ENCODE results near the gene CORO1C. TPM values are rescaled to one million over a fixed set of nuclear protein-coding genes. Genes with fewer than 3 reads are reported as not detected.

Gene CORO1C
- polyA plus RNA-seq, 1 donor from 2014 or later = 123 TPM

DNA sequence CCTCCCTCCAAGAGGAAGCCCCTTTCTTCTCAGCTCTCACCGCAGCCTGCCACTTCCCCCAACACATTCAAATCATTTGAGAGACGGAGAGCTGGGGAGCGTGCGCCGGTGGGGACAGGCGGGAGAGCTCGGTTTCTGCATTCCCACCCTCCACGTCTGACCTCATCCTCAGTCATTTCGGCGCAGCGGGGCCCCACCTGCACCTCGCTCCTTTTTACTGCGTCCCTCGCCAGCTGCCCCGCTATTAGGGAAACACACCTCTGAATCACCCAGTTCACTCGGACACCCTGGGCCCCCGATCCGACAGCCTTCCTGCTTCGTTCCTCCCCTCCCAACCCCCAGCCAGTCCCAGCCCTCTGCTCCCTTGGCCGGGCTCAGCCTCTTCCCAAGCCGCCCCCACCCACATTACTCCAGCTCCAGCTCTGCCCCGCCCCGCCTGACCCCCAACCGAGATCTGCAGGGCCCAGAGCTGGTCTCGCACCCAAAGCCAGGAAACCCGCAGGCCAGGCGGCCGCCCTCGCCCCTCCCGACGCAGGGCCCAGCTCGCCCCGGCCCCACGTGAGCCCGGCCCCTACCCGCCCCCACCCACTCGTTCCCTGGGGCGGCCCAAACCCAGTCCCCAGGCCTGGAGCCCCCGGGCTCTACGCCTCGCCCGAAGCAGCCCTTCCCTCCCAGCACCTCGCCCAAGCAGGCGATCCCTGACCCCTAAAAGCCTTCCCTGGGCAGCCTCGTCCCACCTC lies 783 bp downstream of the CORO1C start:
- H3F3A ChIP-seq (ENCODE audit: insufficient read depth, low read length, poor library complexity, severe bottlenecking) = peaks cover 11% of the 10 kb centered on the region
- H3K36me3 ChIP-seq (ENCODE audit: insufficient read depth, low read length) = no peaks in the 10 kb centered on the region
- H3K79me2 ChIP-seq (replicated peaks; ENCODE audit: insufficient read depth, low read length) = peaks cover 45% of the 10 kb centered on the region
- TF ChIP-seq SMC3 (conservative IDR thresholded peaks at IDR 0.05; ENCODE audit: poor library complexity) (peak; percentile 10), EZH2 (IDR thresholded peaks at IDR 0.05; ENCODE audit: borderline replicate concordance, insufficient read depth, low read length, poor library complexity, severe bottlenecking) (no peak), POLR2AphosphoS5 (IDR thresholded peaks at IDR 0.05) (peak; percentile 88), RAD21 (conservative IDR thresholded peaks at IDR 0.05) (no peak), CTCF (IDR thresholded peaks at IDR 0.05; ENCODE audit: poor library complexity, severe bottlenecking) (no peak), TAF1 (IDR thresholded peaks at IDR 0.05; ENCODE audit: low read depth) (peak; percentile 86), EP300 (conservative IDR thresholded peaks at IDR 0.05; ENCODE audit: poor library complexity, severe bottlenecking) (peak; percentile 41), MXI1 (conservative IDR thresholded peaks at IDR 0.05; ENCODE audit: poor library complexity, severe bottlenecking) (peak; percentile 67)
- TF ChIP-seq, protein P1, sequence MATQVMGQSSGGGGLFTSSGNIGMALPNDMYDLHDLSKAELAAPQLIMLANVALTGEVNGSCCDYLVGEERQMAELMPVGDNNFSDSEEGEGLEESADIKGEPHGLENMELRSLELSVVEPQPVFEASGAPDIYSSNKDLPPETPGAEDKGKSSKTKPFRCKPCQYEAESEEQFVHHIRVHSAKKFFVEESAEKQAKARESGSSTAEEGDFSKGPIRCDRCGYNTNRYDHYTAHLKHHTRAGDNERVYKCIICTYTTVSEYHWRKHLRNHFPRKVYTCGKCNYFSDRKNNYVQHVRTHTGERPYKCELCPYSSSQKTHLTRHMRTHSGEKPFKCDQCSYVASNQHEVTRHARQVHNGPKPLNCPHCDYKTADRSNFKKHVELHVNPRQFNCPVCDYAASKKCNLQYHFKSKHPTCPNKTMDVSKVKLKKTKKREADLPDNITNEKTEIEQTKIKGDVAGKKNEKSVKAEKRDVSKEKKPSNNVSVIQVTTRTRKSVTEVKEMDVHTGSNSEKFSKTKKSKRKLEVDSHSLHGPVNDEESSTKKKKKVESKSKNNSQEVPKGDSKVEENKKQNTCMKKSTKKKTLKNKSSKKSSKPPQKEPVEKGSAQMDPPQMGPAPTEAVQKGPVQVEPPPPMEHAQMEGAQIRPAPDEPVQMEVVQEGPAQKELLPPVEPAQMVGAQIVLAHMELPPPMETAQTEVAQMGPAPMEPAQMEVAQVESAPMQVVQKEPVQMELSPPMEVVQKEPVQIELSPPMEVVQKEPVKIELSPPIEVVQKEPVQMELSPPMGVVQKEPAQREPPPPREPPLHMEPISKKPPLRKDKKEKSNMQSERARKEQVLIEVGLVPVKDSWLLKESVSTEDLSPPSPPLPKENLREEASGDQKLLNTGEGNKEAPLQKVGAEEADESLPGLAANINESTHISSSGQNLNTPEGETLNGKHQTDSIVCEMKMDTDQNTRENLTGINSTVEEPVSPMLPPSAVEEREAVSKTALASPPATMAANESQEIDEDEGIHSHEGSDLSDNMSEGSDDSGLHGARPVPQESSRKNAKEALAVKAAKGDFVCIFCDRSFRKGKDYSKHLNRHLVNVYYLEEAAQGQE (IDR thresholded peaks at IDR 0.05; ENCODE audit: borderline replicate concordance) = peak; percentile 89
- H3K27ac ChIP-seq (ENCODE audit: low read length) = peak overlapping the region; percentile 94
- peak overlapping the region; percentile 100 for H3K9ac ChIP-seq (ENCODE audit: low read length)
- H2AFZ ChIP-seq (ENCODE audit: low read depth, low read length) = peak overlapping the region; percentile 56
- H3K9me3 ChIP-seq (ENCODE audit: low read length) = no peaks in the 10 kb centered on the region
- H3K27me3 ChIP-seq (ENCODE audit: insufficient read depth, low read depth, low read length) = no peaks in the 10 kb centered on the region
- H3K4me3 ChIP-seq (ENCODE audit: low read length) = peak overlapping the region; percentile 97
- H3K4me2 ChIP-seq (ENCODE audit: low read length) = peak overlapping the region; percentile 90
- no peaks in the 10 kb centered on the region for H3K9me2 ChIP-seq (ENCODE audit: insufficient read depth, low read length)
- no peaks in the 10 kb centered on the region for H4K20me1 ChIP-seq (ENCODE audit: insufficient read depth)

- Histone ChIP-seq H3F3A (ENCODE audit: insufficient read depth, low read length, poor library complexity, severe bottlenecking) (peaks cover 11% of the 10 kb centered on the region), H3K4me2 (ENCODE audit: low read length) (peak overlapping the region; percentile 90), H3K79me2 (replicated peaks; ENCODE audit: insufficient read depth, low read length) (peaks cover 53% of the 10 kb centered on the region), H3K36me3 (ENCODE audit: insufficient read depth, low read length) (no peaks in the 10 kb centered on the region), H3K27me3 (ENCODE audit: insufficient read depth, low read depth, low read length) (no peaks in the 10 kb centered on the region), H4K20me1 (ENCODE audit: insufficient read depth) (no peaks in the 10 kb centered on the region), H3K9me2 (ENCODE audit: insufficient read depth, low read length) (no peaks in the 10 kb centered on the region), H3K9me3 (ENCODE audit: low read length) (no peaks in the 10 kb centered on the region), H3K4me3 (ENCODE audit: low read length) (peak overlapping the region; percentile 97), H3K9ac (ENCODE audit: low read length) (peak overlapping the region; percentile 100), H3K27ac (ENCODE audit: low read length) (peak overlapping the region; percentile 94), H2AFZ (ENCODE audit: low read depth, low read length) (no peak overlapping the region)
- TF ChIP-seq POLR2AphosphoS5 (IDR thresholded peaks at IDR 0.05) (no peak), RAD21 (conservative IDR thresholded peaks at IDR 0.05) (peak; percentile 39), EZH2 (IDR thresholded peaks at IDR 0.05; ENCODE audit: borderline replicate concordance, insufficient read depth, low read length, poor library complexity, severe bottlenecking) (no peak), CTCF (IDR thresholded peaks at IDR 0.05; ENCODE audit: poor library complexity, severe bottlenecking) (no peak), EP300 (conservative IDR thresholded peaks at IDR 0.05; ENCODE audit: poor library complexity, severe bottlenecking) (no peak), SMC3 (conservative IDR thresholded peaks at IDR 0.05; ENCODE audit: poor library complexity) (peak; percentile 42)
- TF ChIP-seq, protein P1 (IDR thresholded peaks at IDR 0.05; ENCODE audit: borderline replicate concordance) = no peak
These were observed 1.5 kb downstream of the CORO1C start for GRCh38 chr12:108729612-108730364.
